Bronchial epithelial cell (primary cell): Measurements from ENCODE around the gene FGF2. TPM values are rescaled to one million over a fixed set of nuclear protein-coding genes. Genes with fewer than 3 reads are reported as not detected.

Source experiments
- DNase-seq: peaks from one replicate; pipeline ENCODE4 v3.0.0-alpha.2; 2010; ENCODE audit warnings: low read depth
- FAIRE-seq: peaks from 2 replicates; lab custom pipeline; 2011; peaks lifted over from hg19 to GRCh38; lab: Jason Lieb, UNC
- H3K27me3 ChIP-seq: 2 replicates; pipeline ENCODE4 v1.5.1; 2011; ENCODE audit warnings: low read length; ENCODE audit not compliant: control insufficient read depth, insufficient read depth
- H3K36me3 ChIP-seq: 2 replicates; pipeline ENCODE4 v1.5.1; 2011; ENCODE audit warnings: low read length; ENCODE audit not compliant: control insufficient read depth, insufficient read depth
- H3K4me3 ChIP-seq: 2 replicates; pipeline ENCODE4 v1.5.1; 2011; ENCODE audit warnings: mild to moderate bottlenecking, low read depth, low read length, control low read depth
- total RNA-seq: library from RNA; depleted of rRNA; stranded (reverse); fragments of >200 nt; gene quantifications from 2 replicates; pipeline ENCODE4 v1.2.1, GENCODE V29; 2014
- TF ChIP-seq, protein P1 (sequence below): IDR thresholded peaks from 2 replicates; pipeline ENCODE4 v1.5.1; 2011; ENCODE audit warnings: mild to moderate bottlenecking, moderate library complexity, low read length, control low read depth, inconsistent platforms; ENCODE audit not compliant: insufficient read depth, severe bottlenecking

The FGF2 gene
- total RNA-seq, result 9.2 and 14.8 TPM in 2 replicates

DNA sequence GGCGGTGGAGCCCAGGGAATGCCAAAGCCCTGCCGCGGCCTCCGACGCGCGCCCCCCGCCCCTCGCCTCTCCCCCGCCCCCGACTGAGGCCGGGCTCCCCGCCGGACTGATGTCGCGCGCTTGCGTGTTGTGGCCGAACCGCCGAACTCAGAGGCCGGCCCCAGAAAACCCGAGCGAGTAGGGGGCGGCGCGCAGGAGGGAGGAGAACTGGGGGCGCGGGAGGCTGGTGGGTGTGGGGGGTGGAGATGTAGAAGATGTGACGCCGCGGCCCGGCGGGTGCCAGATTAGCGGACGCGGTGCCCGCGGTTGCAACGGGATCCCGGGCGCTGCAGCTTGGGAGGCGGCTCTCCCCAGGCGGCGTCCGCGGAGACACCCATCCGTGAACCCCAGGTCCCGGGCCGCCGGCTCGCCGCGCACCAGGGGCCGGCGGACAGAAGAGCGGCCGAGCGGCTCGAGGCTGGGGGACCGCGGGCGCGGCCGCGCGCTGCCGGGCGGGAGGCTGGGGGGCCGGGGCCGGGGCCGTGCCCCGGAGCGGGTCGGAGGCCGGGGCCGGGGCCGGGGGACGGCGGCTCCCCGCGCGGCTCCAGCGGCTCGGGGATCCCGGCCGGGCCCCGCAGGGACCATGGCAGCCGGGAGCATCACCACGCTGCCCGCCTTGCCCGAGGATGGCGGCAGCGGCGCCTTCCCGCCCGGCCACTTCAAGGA lies at the start of gene FGF2:
Gene FGF2, plus strand, starts transcription at position 279 of the 705 bp plus-strand sequence. Its CDS starts 344 bp downstream, at position 623.
- H3K4me3 ChIP-seq, result peak within 1 kb of the TSS; percentile 59
- FAIRE-seq (no peak), DNase-seq (no peak)
- no peaks in the 10 kb centered on the region for H3K36me3 ChIP-seq
- TF ChIP-seq, protein P1, sequence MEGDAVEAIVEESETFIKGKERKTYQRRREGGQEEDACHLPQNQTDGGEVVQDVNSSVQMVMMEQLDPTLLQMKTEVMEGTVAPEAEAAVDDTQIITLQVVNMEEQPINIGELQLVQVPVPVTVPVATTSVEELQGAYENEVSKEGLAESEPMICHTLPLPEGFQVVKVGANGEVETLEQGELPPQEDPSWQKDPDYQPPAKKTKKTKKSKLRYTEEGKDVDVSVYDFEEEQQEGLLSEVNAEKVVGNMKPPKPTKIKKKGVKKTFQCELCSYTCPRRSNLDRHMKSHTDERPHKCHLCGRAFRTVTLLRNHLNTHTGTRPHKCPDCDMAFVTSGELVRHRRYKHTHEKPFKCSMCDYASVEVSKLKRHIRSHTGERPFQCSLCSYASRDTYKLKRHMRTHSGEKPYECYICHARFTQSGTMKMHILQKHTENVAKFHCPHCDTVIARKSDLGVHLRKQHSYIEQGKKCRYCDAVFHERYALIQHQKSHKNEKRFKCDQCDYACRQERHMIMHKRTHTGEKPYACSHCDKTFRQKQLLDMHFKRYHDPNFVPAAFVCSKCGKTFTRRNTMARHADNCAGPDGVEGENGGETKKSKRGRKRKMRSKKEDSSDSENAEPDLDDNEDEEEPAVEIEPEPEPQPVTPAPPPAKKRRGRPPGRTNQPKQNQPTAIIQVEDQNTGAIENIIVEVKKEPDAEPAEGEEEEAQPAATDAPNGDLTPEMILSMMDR, result no peak
- no peaks in the 10 kb centered on the region for H3K27me3 ChIP-seq

DNA sequence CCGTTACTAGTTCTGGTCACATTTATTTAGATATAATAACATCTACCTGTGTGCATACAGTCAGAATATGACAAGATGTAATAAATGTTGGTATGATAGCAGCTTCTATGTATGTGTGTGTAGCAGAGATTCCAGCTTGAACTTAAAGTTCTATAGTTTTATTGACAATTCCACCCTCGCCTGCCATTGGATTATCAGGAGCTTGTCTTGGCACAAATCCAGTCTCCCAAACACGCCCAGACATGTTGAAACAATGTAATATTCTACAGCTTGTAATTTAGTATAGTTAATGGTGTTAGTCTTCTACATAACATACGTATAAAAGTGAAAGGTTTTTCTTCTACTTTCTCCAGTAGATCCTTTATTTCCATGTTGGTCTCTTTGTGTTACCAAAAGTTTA lies 49.7 kb upstream of the FGF2 start:
- TF ChIP-seq, protein P1, result no peak
- no peak overlapping the region for H3K4me3 ChIP-seq
- FAIRE-seq (no peak), DNase-seq (peak; percentile 80)
- no peaks in the 10 kb centered on the region for H3K36me3 ChIP-seq
- H3K27me3 ChIP-seq, result no peaks in the 10 kb centered on the region

DNA sequence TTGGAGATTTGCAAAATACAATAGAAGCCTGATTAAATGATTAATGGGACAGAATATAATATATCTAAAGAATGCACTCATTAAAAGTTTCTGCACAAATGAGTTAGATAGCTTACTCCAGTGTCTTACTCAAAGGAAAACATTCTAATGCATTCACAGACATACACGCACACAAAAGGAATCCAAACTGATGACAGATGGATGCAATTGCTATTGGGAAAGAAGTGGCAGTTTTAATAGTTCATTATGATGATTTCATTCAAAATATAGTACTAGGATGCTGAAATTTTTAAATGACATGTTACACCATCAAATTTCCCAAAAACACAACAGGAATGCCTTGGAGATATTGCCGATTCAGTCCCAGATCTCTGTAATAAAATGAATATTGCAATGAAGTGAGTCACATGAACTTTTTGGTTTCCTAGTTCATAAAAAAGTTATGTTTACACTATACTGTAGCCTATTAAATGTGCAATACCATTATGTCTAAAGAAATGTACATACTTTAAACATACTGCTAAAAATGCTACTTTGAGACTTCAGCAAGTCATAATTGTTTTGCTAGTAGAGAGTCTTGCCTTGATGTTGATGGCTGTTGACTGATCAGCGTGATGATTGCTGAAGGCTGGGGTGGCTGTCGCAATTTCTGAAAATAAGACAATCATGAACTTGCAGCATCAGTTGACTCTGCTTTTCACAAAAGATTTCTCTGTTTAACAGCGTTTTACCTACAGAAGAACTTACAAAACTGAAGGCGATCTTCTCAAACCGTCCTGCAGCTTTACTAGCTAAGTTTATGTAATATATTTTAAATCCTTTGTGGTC lies 48.6 kb upstream of the FGF2 start:
- H3K36me3 ChIP-seq, result no peaks in the 10 kb centered on the region
- FAIRE-seq (no peak), DNase-seq (peak; percentile 49)
- H3K4me3 ChIP-seq, result no peak overlapping the region
- TF ChIP-seq, protein P1, result no peak
- H3K27me3 ChIP-seq, result no peaks in the 10 kb centered on the region

DNA sequence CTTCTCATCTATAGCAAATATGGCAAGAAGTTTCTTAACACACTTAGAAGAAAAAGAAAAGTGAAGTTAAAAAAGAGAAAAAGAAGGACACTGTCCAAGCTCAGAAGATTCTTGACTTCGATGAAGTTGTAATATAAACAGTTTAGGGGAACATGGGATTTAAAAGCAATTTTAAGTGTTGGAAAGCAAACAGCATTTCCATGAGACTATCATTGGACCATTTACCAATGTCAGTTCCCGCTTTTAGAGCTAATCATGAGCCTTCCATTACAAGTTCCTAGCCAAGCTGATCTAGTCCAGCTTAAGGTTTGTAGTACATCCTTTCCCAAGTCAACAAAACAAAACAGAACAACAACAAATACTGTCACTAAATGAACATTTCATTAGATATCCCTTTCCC lies 45.1 kb upstream of the FGF2 start:
- Histone ChIP-seq H3K4me3 (no peak overlapping the region), H3K27me3 (no peaks in the 10 kb centered on the region), H3K36me3 (no peaks in the 10 kb centered on the region)
- DNase-seq (no peak), FAIRE-seq (no peak)
- TF ChIP-seq, protein P1, result no peak

DNA sequence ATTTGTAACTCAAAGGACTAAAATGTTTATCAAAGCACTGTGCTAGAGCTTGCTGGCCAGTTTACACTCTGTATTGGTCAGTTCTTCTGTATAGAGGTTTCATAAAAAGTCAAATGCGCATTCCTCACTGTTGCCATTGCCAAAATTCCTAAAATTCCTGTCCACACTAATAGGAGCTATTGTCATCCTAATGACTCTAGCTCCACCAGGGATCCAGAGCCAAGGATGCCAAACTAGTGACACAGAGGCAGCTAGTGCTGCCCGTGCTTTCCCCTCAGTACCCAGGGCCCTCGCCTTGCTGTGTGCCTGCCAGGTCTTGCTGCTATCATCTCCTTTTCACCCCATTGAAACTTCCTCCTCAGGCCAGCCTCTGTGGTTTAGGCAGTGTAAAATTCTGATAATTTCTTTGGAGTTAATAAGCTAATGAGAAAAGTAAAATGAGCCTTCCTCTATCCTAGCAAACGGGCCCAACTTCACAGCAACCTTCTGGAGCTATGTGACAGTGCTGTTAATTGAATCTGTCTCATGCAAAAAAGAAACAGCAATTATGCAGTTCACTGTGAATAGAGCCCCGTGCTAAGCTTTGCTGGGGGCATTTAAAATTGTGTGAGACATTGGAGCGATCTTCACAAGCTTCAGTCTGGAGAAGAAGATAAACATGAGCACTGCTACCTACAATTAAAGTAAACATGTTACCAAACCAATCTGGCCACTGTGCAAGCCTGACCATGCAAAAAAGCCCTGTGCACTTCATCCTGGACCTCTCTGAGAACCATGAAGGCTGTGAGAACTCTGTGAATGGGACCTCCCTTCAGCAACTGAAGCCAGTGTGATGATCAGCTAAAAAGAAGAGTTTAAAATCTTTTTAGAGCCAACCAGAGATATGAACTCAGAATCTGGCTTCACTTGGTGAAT lies 43.1 kb upstream of the FGF2 start:
- FAIRE-seq (no peak), DNase-seq (peak; percentile 85)
- Histone ChIP-seq H3K4me3 (no peak overlapping the region), H3K27me3 (no peaks in the 10 kb centered on the region), H3K36me3 (no peaks in the 10 kb centered on the region)
- TF ChIP-seq, protein P1, result no peak
